Small intestine (tissue), 7 donors: ENCODE measurements around the gene HEATR3. TPM values are rescaled to one million over a fixed set of nuclear protein-coding genes. Genes with fewer than 3 reads are reported as not detected.

Source experiments
- DNase-seq, 2 donors: peaks; one replicate each; pipeline versions ENCODE4 v3.0.0 to v3.0.0-alpha.2; 2013
- FAIRE-seq: peaks from 2 replicates; lab custom pipeline; 2012; peaks lifted over from hg19 to GRCh38; lab: Jason Lieb, UNC
- H3K27ac ChIP-seq, 3 donors: one replicate each; pipeline ENCODE4 v1.5.1; 2013; ENCODE audit warnings: low read length in 2 of 3, mild to moderate bottlenecking in 2 of 3, control low read depth in 1 of 3, inconsistent platforms in 1 of 3, low read depth in 1 of 3, moderate library complexity in 1 of 3
- H3K27me3 ChIP-seq, 3 donors: one replicate each; pipeline ENCODE4 v1.6.1; 2013; ENCODE audit warnings: low read length in 3 of 3, inconsistent platforms in 1 of 3; ENCODE audit not compliant: control insufficient read depth in 3 of 3, insufficient read depth in 3 of 3
- H3K36me3 ChIP-seq, 3 donors: one replicate each; pipeline ENCODE4 v1.6.1; 2013; ENCODE audit warnings: low read length in 3 of 3, inconsistent platforms in 1 of 3, low read depth in 1 of 3, mild to moderate bottlenecking in 1 of 3, moderate library complexity in 1 of 3; ENCODE audit not compliant: control insufficient read depth in 3 of 3, insufficient read depth in 2 of 3
- H3K4me1 ChIP-seq, 3 donors: one replicate each; pipeline ENCODE4 v1.6.1; 2013; ENCODE audit warnings: low read length in 2 of 3, inconsistent platforms in 1 of 3, low read depth in 1 of 3, mild to moderate bottlenecking in 1 of 3, moderate library complexity in 1 of 3; ENCODE audit not compliant: control insufficient read depth in 3 of 3, insufficient read depth in 2 of 3
- H3K4me3 ChIP-seq, 3 donors: one replicate each; pipeline ENCODE4 v1.5.1; 2013; ENCODE audit warnings: low read length in 3 of 3, control low read depth in 1 of 3, inconsistent platforms in 1 of 3, low read depth in 1 of 3, mild to moderate bottlenecking in 1 of 3, moderate library complexity in 1 of 3
- H3K9me3 ChIP-seq, 2 donors: one replicate each; pipeline ENCODE4 v1.6.1; 2013; ENCODE audit warnings: low read depth in 1 of 2, low read length in 1 of 2; ENCODE audit not compliant: control insufficient read depth in 2 of 2, insufficient read depth in 1 of 2
- WGBS, 3 donors: extraction: QIAGEN DNeasy Blood & Tissue Kit; methylation state at CpG; one replicate each; pipeline ENCODE4 v1.1.7; 2013; 5-methylcytosine and 5-hydroxymethylcytosine counted together
- polyA plus RNA-seq, 4 donors: library from polyadenylated mRNA; stranded (reverse) in 3 of 4; unstranded in 1 of 4; fragments of 200-250 nt in 3 of 4; fragments of 120-200 nt in 1 of 4; gene quantifications; one replicate each; pipeline versions ENCODE4 v1.2.1 to v1.2.3, GENCODE V29; 2013
- donor health status: healthy with polysubstance abuse.
- donor health status: control.
- donor health status: control.
- donor health status: Bipolar disorder and iron deficiency.
- donor health status: healthy.

HEATR3 gene
- polyA plus RNA-seq, 4 donors, result 11.3 to 14.3 (median 12.1) TPM

GRCh38 chr16:50043358-50043757 lies 22.4 kb upstream of the HEATR3 start:
- Histone ChIP-seq H3K9me3 (no peaks in the 10 kb centered on the region), H3K27ac (no peak overlapping the region), H3K4me1 (peaks cover 0 to 3% (median 2%) of the 10 kb centered on the region in 3 donors), H3K4me3 (no peak overlapping the region), H3K27me3 (peaks cover 0 to 3% (median 3%) of the 10 kb centered on the region in 3 donors), H3K36me3 (no peaks in the 10 kb centered on the region)
- FAIRE-seq (no peak), DNase-seq (no peak)
- WGBS, 3 donors, result 75 to 89% (median 84%) methylated on average over 5 of the region's 5 CpGs

GRCh38 chr16:50045412-50045811 lies 20.4 kb upstream of the HEATR3 start:
- FAIRE-seq, result no peak
- no peak for DNase-seq
- no peak overlapping the region for H3K27ac ChIP-seq
- H3K4me1 ChIP-seq, result no peaks in the 10 kb centered on the region
- H3K27me3 ChIP-seq, result peaks cover 0 to 3% (median 3%) of the 10 kb centered on the region in 3 donors
- 55 to 64% (median 63%) methylated on average over 4 of the region's 4 CpGs for WGBS, 3 donors
- H3K9me3 ChIP-seq, result no peaks in the 10 kb centered on the region
- H3K36me3 ChIP-seq, result no peaks in the 10 kb centered on the region
- H3K4me3 ChIP-seq, result no peak overlapping the region

- 82 to 93% (median 87%) methylated on average over 6 of the region's 6 CpGs for WGBS, 3 donors
- FAIRE-seq, result no peak
Measured at GRCh38 chr16:50046853-50047252, 18.9 kb upstream of the HEATR3 start.

GRCh38 chr16:50047864-50048263 lies 17.9 kb upstream of the HEATR3 start:
- H3K27ac ChIP-seq, result no peak overlapping the region
- 65 to 80% (median 77%) methylated on average over 2 of the region's 2 CpGs for WGBS, 3 donors
- no peak overlapping the region for H3K4me3 ChIP-seq
- H3K4me1 ChIP-seq, result no peaks in the 10 kb centered on the region
- FAIRE-seq (no peak), DNase-seq (no peak)
- peaks cover 0 to 3% (median 3%) of the 10 kb centered on the region in 3 donors for H3K27me3 ChIP-seq
- no peaks in the 10 kb centered on the region for H3K9me3 ChIP-seq
- no peaks in the 10 kb centered on the region for H3K36me3 ChIP-seq

More at GRCh38 chr16:50046853-50047252, 18.9 kb upstream of the HEATR3 start:
- DNase-seq, result no peak
- Histone ChIP-seq H3K36me3 (no peaks in the 10 kb centered on the region), H3K27me3 (peaks cover 0 to 3% (median 3%) of the 10 kb centered on the region in 3 donors), H3K4me3 (no peak overlapping the region), H3K4me1 (no peaks in the 10 kb centered on the region), H3K9me3 (no peaks in the 10 kb centered on the region), H3K27ac (no peak overlapping the region)

- DNase-seq (no peak), FAIRE-seq (no peak)
- Histone ChIP-seq H3K4me1 (no peaks in the 10 kb centered on the region), H3K27ac (no peak overlapping the region), H3K4me3 (no peak overlapping the region), H3K36me3 (no peaks in the 10 kb centered on the region), H3K27me3 (peaks cover 0 to 3% (median 3%) of the 10 kb centered on the region in 3 donors), H3K9me3 (peaks cover 1 to 2% of the 10 kb centered on the region in 2 donors)
- WGBS, 3 donors, result 46 to 63% (median 52%) methylated on average over 2 of the region's 2 CpGs
Measured at GRCh38 chr16:50050802-50051201, 15.0 kb upstream of the HEATR3 start.

- Histone ChIP-seq H3K27ac (no peak overlapping the region), H3K9me3 (peaks cover 2 to 8% of the 10 kb centered on the region in 2 donors), H3K4me1 (no peaks in the 10 kb centered on the region), H3K36me3 (no peaks in the 10 kb centered on the region), H3K4me3 (no peak overlapping the region), H3K27me3 (no peaks in the 10 kb centered on the region)
- DNase-seq (no peak), FAIRE-seq (no peak)
- WGBS, 3 donors, result 91 to 95% (median 94%) methylated on average over 4 of the region's 4 CpGs
Measured at GRCh38 chr16:50056226-50056625, 9.5 kb upstream of the HEATR3 start.

- no peak overlapping the region for H3K27ac ChIP-seq
- WGBS, 3 donors, result 90 to 95% (median 94%) methylated on average over 28 of the region's 28 CpGs
- no peaks in the 10 kb centered on the region for H3K4me1 ChIP-seq
- no peaks in the 10 kb centered on the region for H3K27me3 ChIP-seq
- FAIRE-seq (no peak), DNase-seq (no peak)
- H3K9me3 ChIP-seq, result peaks cover 2 to 8% of the 10 kb centered on the region in 2 donors
- H3K4me3 ChIP-seq, result no peak overlapping the region
- no peaks in the 10 kb centered on the region for H3K36me3 ChIP-seq
Measured at GRCh38 chr16:50058091-50058771, 7.5 kb upstream of the HEATR3 start.

GRCh38 chr16:50059111-50059510 lies 6.7 kb upstream of the HEATR3 start:
- WGBS, 3 donors, result 82 to 88% (median 84%) methylated on average over 10 of the region's 10 CpGs
- no peak for DNase-seq
- FAIRE-seq, result no peak
- no peaks in the 10 kb centered on the region for H3K36me3 ChIP-seq
- H3K27ac ChIP-seq, result no peak overlapping the region
- no peaks in the 10 kb centered on the region for H3K27me3 ChIP-seq
- peaks cover 2 to 8% of the 10 kb centered on the region in 2 donors for H3K9me3 ChIP-seq
- H3K4me1 ChIP-seq, result no peaks in the 10 kb centered on the region
- H3K4me3 ChIP-seq, result no peak overlapping the region
